ENCODE measurements around the gene LGALS14. TPM values are rescaled to one million over a fixed set of nuclear protein-coding genes. Genes with fewer than 3 reads are reported as not detected.

Gene LGALS14
- total and polyA plus RNA-seq, 10 of the 15 experiments (the other 5 are each of a cell fraction or from before 2014, with no cell fraction given): 5.1 to 34.6 (median 7.3) TPM

DNA sequence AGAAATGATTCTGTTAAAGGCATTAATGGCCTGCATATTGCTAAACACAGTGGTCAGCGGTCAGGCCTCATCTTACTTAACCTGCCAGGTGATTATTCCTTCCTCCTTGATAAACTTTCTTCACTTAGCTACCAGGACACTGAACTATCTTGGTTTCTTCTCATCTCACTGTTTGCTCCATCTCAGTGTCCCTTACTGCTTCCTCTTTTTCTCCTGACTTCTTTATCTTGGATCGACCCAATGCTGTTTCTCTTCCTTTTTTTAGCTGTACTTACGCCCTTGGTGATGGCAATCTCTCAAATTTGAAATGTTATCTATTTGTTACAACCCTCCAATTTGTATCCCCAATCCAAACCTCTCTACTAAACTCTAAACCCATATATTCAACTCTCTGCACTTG, 41.4 kb downstream of the LGALS14 start:
- no peaks in the 10 kb centered on the region for H3K9me3 ChIP-seq (replicated peaks; ENCODE audit: control insufficient read depth, insufficient read depth, low read length)
- TF ChIP-seq, protein P1, sequence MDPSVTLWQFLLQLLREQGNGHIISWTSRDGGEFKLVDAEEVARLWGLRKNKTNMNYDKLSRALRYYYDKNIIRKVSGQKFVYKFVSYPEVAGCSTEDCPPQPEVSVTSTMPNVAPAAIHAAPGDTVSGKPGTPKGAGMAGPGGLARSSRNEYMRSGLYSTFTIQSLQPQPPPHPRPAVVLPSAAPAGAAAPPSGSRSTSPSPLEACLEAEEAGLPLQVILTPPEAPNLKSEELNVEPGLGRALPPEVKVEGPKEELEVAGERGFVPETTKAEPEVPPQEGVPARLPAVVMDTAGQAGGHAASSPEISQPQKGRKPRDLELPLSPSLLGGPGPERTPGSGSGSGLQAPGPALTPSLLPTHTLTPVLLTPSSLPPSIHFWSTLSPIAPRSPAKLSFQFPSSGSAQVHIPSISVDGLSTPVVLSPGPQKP (IDR thresholded peaks at IDR 0.05; ENCODE audit: low read depth, low read length): no peak
- peak; percentile 46; the same call in 1 of the 2 replicates for TF ChIP-seq SPI1 (IDR thresholded peaks at IDR 0.05; ENCODE audit: borderline replicate concordance, insufficient read depth, low read depth, low read length)
- H3K9ac ChIP-seq (ENCODE audit: control insufficient read depth, insufficient read depth, low read length): no peak overlapping the region
- no peak for DNase-seq (ENCODE audit: low read depth, low spot score)
- ChIA-PET CTCF (interaction anchor here (1.0 kb wide), 1 partner anchor 12 kb away, joined by 3 read pairs; no protein-coding TSS in a partner anchor), SMC1A (ENCODE audit: uncharacterized antibody, unreplicated experiment) (interaction anchor here (0.7 to 2.0 kb wide), 3 partner anchors 10 to 72 kb away, joined by 3 to 5 read pairs (median 4); no protein-coding TSS in a partner anchor), POLR2A (interaction anchor here (0.6 kb wide), 1 partner anchor 1500 kb away, joined by 3 read pairs; no protein-coding TSS in a partner anchor), RAD21 (ENCODE audit: unreplicated experiment) (no interaction called here)
- H3K79me2 ChIP-seq (ENCODE audit: control insufficient read depth, insufficient read depth, low read length): no peaks in the 10 kb centered on the region
- intact Hi-C loops (cut with micrococcal nuclease; ENCODE audit: unreplicated experiment) (no loop called here), in situ Hi-C loops (cut with MboI) (no loop called here)
- no peaks in the 10 kb centered on the region for H3K36me3 ChIP-seq (ENCODE audit: control insufficient read depth in 2 of 2, insufficient read depth in 2 of 2, low read length in 1 of 2)
- WGBS (ENCODE audit: insufficient coverage, insufficient replicate concordance, low lambda C conversion rate, missing lambda C conversion rate): 34% methylated on average over 3 of the region's 3 CpGs
- no peak overlapping the region for H2AFZ ChIP-seq (ENCODE audit: control insufficient read depth, low read depth, low read length)
- no peak overlapping the region for H3K4me2 ChIP-seq (ENCODE audit: control insufficient read depth, insufficient read depth)
- H3K27ac ChIP-seq (ENCODE audit: control insufficient read depth, insufficient read depth): no peak overlapping the region
- no peaks in the 10 kb centered on the region for H4K20me1 ChIP-seq (ENCODE audit: control insufficient read depth, insufficient read depth)
- FAIRE-seq: no peak
- H3K4me3 ChIP-seq: no peak overlapping the region
- no peaks in the 10 kb centered on the region for H3K4me1 ChIP-seq (ENCODE audit: control insufficient read depth, insufficient read depth, low read length)
- no peak for ATAC-seq
- H3K27me3 ChIP-seq (replicated peaks in 1 of 2; ENCODE audit: control insufficient read depth in 2 of 2, insufficient read depth in 2 of 2, low read length in 1 of 2): no peaks in the 10 kb centered on the region
- no TSS peak for BruUV-seq (replicated peaks)

DNA sequence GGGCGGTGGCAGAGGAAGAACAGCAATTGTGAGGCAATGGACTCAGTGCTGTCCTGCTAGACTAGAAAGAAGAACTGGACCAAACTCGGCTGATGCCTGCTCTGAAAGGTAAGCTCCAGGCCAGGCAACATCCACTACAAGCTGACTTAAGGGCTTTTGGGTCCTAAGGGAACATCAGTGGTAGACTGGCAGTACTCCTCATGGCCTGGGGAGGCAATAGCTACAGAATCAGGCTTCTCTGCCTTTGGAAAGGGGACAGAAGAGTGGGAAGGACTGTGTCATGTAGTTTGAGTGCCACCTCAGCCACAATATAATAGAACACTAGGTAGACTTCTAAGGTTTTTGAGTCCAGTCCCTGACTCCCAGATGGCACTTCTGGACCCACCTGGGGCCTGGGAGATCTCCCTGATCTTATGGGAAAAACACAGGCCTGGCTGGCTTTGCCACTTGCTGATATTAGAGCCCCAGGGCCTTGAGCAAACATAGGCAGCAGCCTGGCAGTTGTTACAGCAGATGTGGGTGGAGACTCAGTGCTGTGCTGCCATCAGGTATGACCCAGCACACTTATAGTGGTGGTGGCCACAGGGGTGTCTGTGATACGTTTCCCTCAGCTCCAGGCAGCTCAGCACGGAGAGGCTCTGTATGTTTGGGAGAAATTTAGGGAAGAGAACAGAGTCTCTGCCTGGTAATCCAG, 42.7 kb downstream of the LGALS14 start:
- H3K27me3 ChIP-seq (replicated peaks in 1 of 2; ENCODE audit: control insufficient read depth in 2 of 2, insufficient read depth in 2 of 2, low read length in 1 of 2): no peaks in the 10 kb centered on the region
- no peak overlapping the region for H2AFZ ChIP-seq (ENCODE audit: control insufficient read depth, low read depth, low read length)
- intact Hi-C loops (cut with micrococcal nuclease; ENCODE audit: unreplicated experiment) (no loop called here), in situ Hi-C loops (cut with MboI) (no loop called here)
- CTCF ChIA-PET: no interaction called here
- no peaks in the 10 kb centered on the region for H3K36me3 ChIP-seq (ENCODE audit: control insufficient read depth in 2 of 2, insufficient read depth in 2 of 2, low read length in 1 of 2)
- FAIRE-seq: no peak
- no peak for TF ChIP-seq NFIC (IDR thresholded peaks at IDR 0.05; ENCODE audit: low read depth, low read length)
- TF ChIP-seq ETV6 (conservative IDR thresholded peaks at IDR 0.05 in 1 of 2, IDR thresholded peaks at IDR 0.05 in 1 of 2; ENCODE audit: borderline replicate concordance in 1 of 2, low read depth in 1 of 2): no peak
- no peak for ATAC-seq
- no peaks in the 10 kb centered on the region for H3K9me3 ChIP-seq (replicated peaks; ENCODE audit: control insufficient read depth, insufficient read depth, low read length)
- RAD21 ChIA-PET (ENCODE audit: unreplicated experiment): no interaction called here
- WGBS (ENCODE audit: insufficient coverage, insufficient replicate concordance, low lambda C conversion rate, missing lambda C conversion rate): 44% methylated on average over 4 of the region's 4 CpGs
- POLR2A ChIA-PET: no interaction called here
- no peak for DNase-seq (ENCODE audit: low read depth, low spot score)
- no peak overlapping the region for H3K27ac ChIP-seq (ENCODE audit: control insufficient read depth, insufficient read depth)
- H3K4me2 ChIP-seq (ENCODE audit: control insufficient read depth, insufficient read depth): no peak overlapping the region
- SMC1A ChIA-PET (ENCODE audit: uncharacterized antibody, unreplicated experiment): no interaction called here
- no peak overlapping the region for H3K4me3 ChIP-seq
- no peaks in the 10 kb centered on the region for H4K20me1 ChIP-seq (ENCODE audit: control insufficient read depth, insufficient read depth)
- no TSS peak for BruUV-seq (replicated peaks)
- no peaks in the 10 kb centered on the region for H3K4me1 ChIP-seq (ENCODE audit: control insufficient read depth, insufficient read depth, low read length)
- no peak overlapping the region for H3K9ac ChIP-seq (ENCODE audit: control insufficient read depth, insufficient read depth, low read length)
- no peaks in the 10 kb centered on the region for H3K79me2 ChIP-seq (ENCODE audit: control insufficient read depth, insufficient read depth, low read length)

All from GM12878 (cell line).